Neutrophil (primary cell): ENCODE measurements around the gene C2orf69.

Experiments used
- H3K27ac ChIP-seq: fragments of 200-600 bp; sonication (generic); 2 replicates; pipeline ENCODE4 v1.5.1; 2016; ENCODE audit warnings: mild to moderate bottlenecking, moderate library complexity
- H3K27me3 ChIP-seq: fragments of 200-600 bp; sonication (generic); 2 replicates; pipeline ENCODE4 v1.6.0; 2016; ENCODE audit warnings: mild to moderate bottlenecking
- H3K36me3 ChIP-seq: fragments of 200-600 bp; sonication (generic); 2 replicates; pipeline ENCODE4 v1.5.1; 2017
- H3K4me1 ChIP-seq, 2 experiments: fragments of 200-600 bp in 1 of 2; sonication (generic) in 1 of 2; 1 replicate in 1 of 2; 2 replicates in 1 of 2; pipeline versions ENCODE4 v1.5.1 to v1.6.1; 2013 to 2016; ENCODE audit warnings: low read depth in 1 of 2, low read length in 1 of 2, mild to moderate bottlenecking in 1 of 2, moderate library complexity in 1 of 2; ENCODE audit not compliant: control insufficient read depth in 1 of 2, insufficient read depth in 1 of 2
- H3K4me3 ChIP-seq, 2 experiments: fragments of 200-600 bp in 1 of 2; sonication (generic) in 1 of 2; 1 replicate in 1 of 2; 2 replicates in 1 of 2; pipeline ENCODE4 v1.5.1; 2013 to 2016; ENCODE audit warnings: low read depth in 1 of 2, low read length in 1 of 2, mild to moderate bottlenecking in 1 of 2, moderate library complexity in 1 of 2
- H3K9me3 ChIP-seq: fragments of 200-600 bp; sonication (generic); 2 replicates; pipeline ENCODE4 v1.5.1; 2016
- CTCF ChIP-seq: fragments of 200-600 bp; sonication (generic); IDR thresholded peaks from 2 replicates; pipeline ENCODE4 v1.5.1; 2016; ENCODE audit warnings: antibody characterized with exemption

C2orf69 gene, protein sequence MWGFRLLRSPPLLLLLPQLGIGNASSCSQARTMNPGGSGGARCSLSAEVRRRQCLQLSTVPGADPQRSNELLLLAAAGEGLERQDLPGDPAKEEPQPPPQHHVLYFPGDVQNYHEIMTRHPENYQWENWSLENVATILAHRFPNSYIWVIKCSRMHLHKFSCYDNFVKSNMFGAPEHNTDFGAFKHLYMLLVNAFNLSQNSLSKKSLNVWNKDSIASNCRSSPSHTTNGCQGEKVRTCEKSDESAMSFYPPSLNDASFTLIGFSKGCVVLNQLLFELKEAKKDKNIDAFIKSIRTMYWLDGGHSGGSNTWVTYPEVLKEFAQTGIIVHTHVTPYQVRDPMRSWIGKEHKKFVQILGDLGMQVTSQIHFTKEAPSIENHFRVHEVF

DNA sequence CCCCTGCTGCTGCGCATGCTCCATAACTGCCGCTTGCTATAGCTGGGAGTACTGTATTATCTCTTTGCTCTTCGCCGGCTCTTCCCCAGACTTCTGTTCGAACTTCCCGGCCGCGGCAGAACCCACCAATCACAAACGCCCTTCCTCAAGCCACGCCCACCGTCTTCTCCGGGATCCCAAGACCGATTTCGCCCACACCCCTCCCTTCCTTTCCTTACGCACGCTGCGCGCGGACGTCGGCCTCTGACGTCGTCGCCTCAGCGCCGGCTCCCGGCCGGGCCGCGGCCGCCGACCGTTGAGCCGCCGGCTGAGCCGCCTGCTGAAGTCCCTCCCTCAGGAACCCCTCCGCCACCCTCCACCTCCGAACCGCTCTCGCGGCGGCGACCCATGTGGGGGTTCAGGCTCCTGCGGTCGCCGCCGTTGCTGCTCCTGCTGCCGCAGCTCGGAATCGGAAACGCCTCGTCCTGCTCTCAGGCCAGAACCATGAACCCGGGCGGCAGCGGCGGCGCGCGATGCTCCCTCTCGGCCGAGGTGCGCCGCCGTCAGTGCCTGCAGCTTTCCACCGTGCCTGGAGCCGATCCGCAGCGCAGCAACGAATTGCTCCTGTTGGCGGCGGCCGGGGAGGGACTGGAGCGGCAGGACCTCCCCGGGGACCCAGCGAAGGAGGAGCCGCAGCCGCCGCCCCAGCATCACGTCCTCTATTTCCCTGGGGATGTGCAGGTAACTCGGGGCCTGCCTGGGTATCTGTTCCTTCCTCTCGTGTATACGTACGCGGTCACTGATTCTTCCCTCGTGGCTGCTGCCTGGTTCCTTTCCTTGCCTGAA is at the start of gene C2orf69:
TSS of gene C2orf69 (plus strand) at position 242 of the 825 bp plus-strand sequence. CDS start at position 388, 146 bp downstream.
- Histone ChIP-seq H3K4me1 (peaks cover 19 to 21% of the 10 kb centered on the region in 2 experiments), H3K36me3 (no peaks in the 10 kb centered on the region), H3K27me3 (no peaks in the 10 kb centered on the region), H3K9me3 (no peaks in the 10 kb centered on the region), H3K27ac (peak within 1 kb of the TSS; percentile 88), H3K4me3 (peak within 1 kb of the TSS; percentile 90 to 92)
- TF ChIP-seq CTCF, result peak; percentile 7

- H3K4me1 ChIP-seq, result peaks cover 0 to 6% of the 10 kb centered on the region in 2 experiments
- no peak for TF ChIP-seq CTCF
- no peak overlapping the region for H3K27ac ChIP-seq
- no peak overlapping the region for H3K4me3 ChIP-seq
- no peaks in the 10 kb centered on the region for H3K9me3 ChIP-seq
- H3K27me3 ChIP-seq, result no peaks in the 10 kb centered on the region
- H3K36me3 ChIP-seq, result no peaks in the 10 kb centered on the region
These were observed 48.3 kb upstream of the C2orf69 start for GRCh38 chr2:199862788-199863187.

DNA sequence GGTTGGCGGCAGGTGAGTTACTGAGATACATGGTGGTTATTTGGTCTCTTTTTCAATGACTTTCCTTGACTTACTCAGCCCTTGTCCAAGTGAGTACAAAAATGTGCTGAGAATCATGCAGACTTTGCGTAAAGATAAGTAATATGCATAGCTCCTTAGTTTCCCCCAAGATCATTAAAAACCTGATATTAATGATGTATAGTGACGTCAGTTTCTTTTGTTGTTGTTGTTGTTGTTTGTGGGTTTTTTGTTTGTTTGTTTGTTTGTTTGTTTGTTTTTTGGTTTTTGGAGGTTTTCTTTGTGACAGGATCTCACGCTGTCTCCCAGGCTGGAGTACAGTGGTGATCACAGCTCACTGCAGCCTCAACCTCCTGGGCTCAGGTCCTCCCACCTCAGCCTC is 45.2 kb upstream of the C2orf69 start:
- Histone ChIP-seq H3K36me3 (no peaks in the 10 kb centered on the region), H3K27me3 (peaks cover 5% of the 10 kb centered on the region), H3K9me3 (no peaks in the 10 kb centered on the region), H3K4me3 (no peak overlapping the region), H3K4me1 (peaks cover 0 to 6% of the 10 kb centered on the region in 2 experiments), H3K27ac (no peak overlapping the region)
- TF ChIP-seq CTCF, result no peak

DNA sequence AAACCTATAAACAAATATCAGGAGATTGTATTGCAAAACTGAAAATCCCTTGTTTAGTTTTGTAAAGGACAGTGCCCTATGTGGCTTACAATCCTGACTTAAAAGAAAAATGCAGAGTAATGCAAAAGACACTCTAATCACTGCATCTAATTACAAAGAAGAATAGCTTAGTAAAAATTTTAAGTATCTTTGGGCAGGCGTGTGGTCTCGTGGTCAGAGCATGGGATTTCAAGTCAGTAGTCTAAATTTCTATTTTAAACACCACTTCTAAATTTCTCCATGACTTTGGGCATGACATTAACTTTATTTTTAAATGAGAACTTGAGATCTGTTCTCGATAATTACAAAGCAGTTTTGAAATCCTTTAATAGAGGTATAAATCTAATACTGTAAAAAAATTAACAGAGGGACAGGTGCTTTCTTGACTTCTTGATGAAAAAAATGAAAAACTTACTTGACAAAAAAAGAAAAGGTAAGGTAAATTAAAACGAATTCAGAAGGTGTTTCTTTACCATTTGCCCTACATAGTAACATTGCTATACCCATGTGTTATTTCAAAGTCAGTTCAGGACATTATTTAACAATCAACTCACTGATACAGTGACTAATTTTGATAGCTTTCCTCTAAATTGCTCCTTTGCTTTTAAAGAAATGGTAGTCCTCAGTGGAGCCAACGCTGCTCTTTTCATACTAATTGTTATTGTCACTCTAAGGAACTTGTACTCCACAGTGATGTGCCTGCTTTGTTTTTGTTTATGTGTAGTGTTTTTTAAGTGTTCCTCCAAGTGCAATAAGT is 42.5 kb upstream of the C2orf69 start:
- Histone ChIP-seq H3K27ac (no peak overlapping the region), H3K9me3 (no peaks in the 10 kb centered on the region), H3K36me3 (no peaks in the 10 kb centered on the region), H3K27me3 (peaks cover 5% of the 10 kb centered on the region), H3K4me1 (no peaks in the 10 kb centered on the region), H3K4me3 (no peak overlapping the region)
- TF ChIP-seq CTCF, result no peak

DNA sequence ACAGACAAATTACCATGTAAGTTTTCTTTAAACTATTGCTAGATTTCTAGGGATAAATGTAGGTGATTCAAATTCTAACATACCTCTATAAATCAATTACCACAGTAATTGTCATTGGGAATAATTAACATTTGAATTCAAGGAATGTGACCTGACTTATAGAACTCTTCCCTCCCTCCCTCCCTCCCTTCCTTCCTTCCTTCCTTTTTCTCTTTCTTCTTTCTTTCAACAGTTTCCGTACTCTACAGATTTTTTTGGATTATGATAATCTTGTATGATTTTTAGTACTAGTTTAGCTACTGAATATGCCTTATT is 41.9 kb upstream of the C2orf69 start:
- TF ChIP-seq CTCF, result no peak
- Histone ChIP-seq H3K4me3 (no peak overlapping the region), H3K27ac (no peak overlapping the region)

More for the DNA sequence above, 41.9 kb upstream of the C2orf69 start:
- Histone ChIP-seq H3K4me1 (no peaks in the 10 kb centered on the region), H3K36me3 (no peaks in the 10 kb centered on the region), H3K9me3 (no peaks in the 10 kb centered on the region), H3K27me3 (peaks cover 5% of the 10 kb centered on the region)
